Vagina (tissue), 2 donors: Measurements from ENCODE around the gene GRID2IP. TPM values are rescaled to one million over a fixed set of nuclear protein-coding genes. Genes with fewer than 3 reads are reported as not detected.
A peak's percentile ranks its signal among the peaks of the same experiment; 100 is the strongest.
"Not testable (repeated sequence)": the region's sequence is repeated elsewhere in the genome, so short reads cannot be mapped to it uniquely, and the experiment has no call there.

Experiments used
- DNase-seq, 2 donors: peaks; one replicate each; pipeline ENCODE4 v3.0.0-alpha.2; 2017; ENCODE audit errors: extremely low spot score in 2 of 2
- H3K27ac ChIP-seq: fragments of 200-600 bp; sonication (generic); one replicate; pipeline ENCODE4 v1.5.1; 2019
- H3K27me3 ChIP-seq: fragments of 200-600 bp; sonication (generic); one replicate; pipeline ENCODE4 v1.5.1; 2019
- H3K36me3 ChIP-seq, 2 donors: fragments of 200-600 bp; sonication (generic); one replicate each; pipeline ENCODE4 v1.5.1; 2017 to 2019
- H3K4me1 ChIP-seq: fragments of 200-600 bp; sonication (generic); one replicate; pipeline ENCODE4 v1.5.1; 2019
- H3K4me3 ChIP-seq, 2 donors: fragments of 200-600 bp; sonication (generic); 1 replicate in 1 of 2; 2 replicates in 1 of 2; pipeline ENCODE4 v1.5.1; 2016 to 2019
- H3K9me3 ChIP-seq: fragments of 200-600 bp; sonication (generic); one replicate; pipeline ENCODE4 v1.5.1; 2019
- CTCF ChIP-seq, 3 experiments: fragments of 450-650 bp in 2 of 3; fragments of 200-600 bp in 1 of 3; sonication (generic) in 1 of 3; IDR thresholded peaks; one replicate each; pipeline ENCODE4 v1.5.1; 2017 to 2019; ENCODE audit warnings: antibody characterized with exemption in 3 of 3, mild to moderate bottlenecking in 2 of 3, moderate library complexity in 2 of 3
- POLR2A ChIP-seq, 2 donors: fragments of 450-650 bp; IDR thresholded peaks; one replicate each; pipeline ENCODE4 v1.6.1; 2017; ENCODE audit warnings: antibody characterized with exemption in 2 of 2, mild to moderate bottlenecking in 2 of 2, moderate library complexity in 2 of 2
- POLR2AphosphoS5 ChIP-seq, 2 donors: sonication (generic); formaldehyde crosslinking; IDR thresholded peaks; one replicate each; pipeline ENCODE4 v1.9.0; 2017; ENCODE audit warnings: antibody characterized with exemption in 2 of 2, mild to moderate bottlenecking in 2 of 2, low read depth in 1 of 2; ENCODE audit not compliant: insufficient read depth in 1 of 2
- intact Hi-C: fragments of 100-400 bp; cut with DNase I; formaldehyde crosslinking; loops from one replicate; pipeline ENCODE4 v1.15.1; 2023
- total RNA-seq: library from RNA; depleted of rRNA; stranded (reverse); fragments of >200 nt; gene quantifications from one replicate; pipeline ENCODE4 v1.2.3, GENCODE V29; 2016

GRID2IP gene
- total RNA-seq, 1 donor from 2014 or later: not detected

- H3K36me3 ChIP-seq: peaks cover 0 to 48% of the 10 kb centered on the region in 2 donors
- TF ChIP-seq CTCF (IDR thresholded peaks at IDR 0.05) (no peak), POLR2AphosphoS5 (IDR thresholded peaks at IDR 0.05; ENCODE audit: insufficient read depth in 1 of 2, low read depth in 1 of 2) (no peak), POLR2A (IDR thresholded peaks at IDR 0.05) (no peak)
- no peaks in the 10 kb centered on the region for H3K27me3 ChIP-seq
- DNase-seq: no peak
- intact Hi-C loops: no loop called here
- no peaks in the 10 kb centered on the region for H3K9me3 ChIP-seq
- no peak overlapping the region for H3K27ac ChIP-seq
- peak overlapping the region; percentile 70 to 74 for H3K4me3 ChIP-seq
- H3K4me1 ChIP-seq: peaks cover 23% of the 10 kb centered on the region
Measured at GRCh38 chr7:6589151-6589828, 38.0 kb upstream of the GRID2IP start.

DNA sequence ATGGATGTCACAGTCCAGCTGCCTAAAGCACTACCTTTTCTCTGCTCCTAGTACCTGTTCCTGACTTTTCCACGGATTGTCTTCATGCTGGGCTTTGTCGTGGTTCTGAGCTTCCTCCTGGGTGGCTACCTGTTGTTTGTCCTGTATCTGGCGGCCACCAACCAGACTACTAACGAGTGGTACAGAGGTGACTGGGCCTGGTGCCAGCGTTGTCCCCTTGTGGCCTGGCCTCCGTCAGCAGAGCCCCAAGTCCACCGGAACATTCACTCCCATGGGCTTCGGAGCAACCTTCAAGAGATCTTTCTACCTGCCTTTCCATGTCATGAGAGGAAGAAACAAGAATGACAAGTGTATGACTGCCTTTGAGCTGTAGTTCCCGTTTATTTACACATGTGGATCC lies 37.3 kb upstream of the GRID2IP start:
- H3K9me3 ChIP-seq: no peaks in the 10 kb centered on the region
- DNase-seq: no peak
- H3K4me1 ChIP-seq: peaks cover 23% of the 10 kb centered on the region
- no peak overlapping the region for H3K4me3 ChIP-seq
- H3K36me3 ChIP-seq: peaks cover 0 to 48% of the 10 kb centered on the region in 2 donors
- TF ChIP-seq CTCF (IDR thresholded peaks at IDR 0.05): no peak
- no peak for TF ChIP-seq POLR2AphosphoS5 (IDR thresholded peaks at IDR 0.05; ENCODE audit: insufficient read depth in 1 of 2, low read depth in 1 of 2)
- TF ChIP-seq POLR2A (IDR thresholded peaks at IDR 0.05): no peak
- no peaks in the 10 kb centered on the region for H3K27me3 ChIP-seq
- intact Hi-C loops: no loop called here
- H3K27ac ChIP-seq: no peak overlapping the region

DNA sequence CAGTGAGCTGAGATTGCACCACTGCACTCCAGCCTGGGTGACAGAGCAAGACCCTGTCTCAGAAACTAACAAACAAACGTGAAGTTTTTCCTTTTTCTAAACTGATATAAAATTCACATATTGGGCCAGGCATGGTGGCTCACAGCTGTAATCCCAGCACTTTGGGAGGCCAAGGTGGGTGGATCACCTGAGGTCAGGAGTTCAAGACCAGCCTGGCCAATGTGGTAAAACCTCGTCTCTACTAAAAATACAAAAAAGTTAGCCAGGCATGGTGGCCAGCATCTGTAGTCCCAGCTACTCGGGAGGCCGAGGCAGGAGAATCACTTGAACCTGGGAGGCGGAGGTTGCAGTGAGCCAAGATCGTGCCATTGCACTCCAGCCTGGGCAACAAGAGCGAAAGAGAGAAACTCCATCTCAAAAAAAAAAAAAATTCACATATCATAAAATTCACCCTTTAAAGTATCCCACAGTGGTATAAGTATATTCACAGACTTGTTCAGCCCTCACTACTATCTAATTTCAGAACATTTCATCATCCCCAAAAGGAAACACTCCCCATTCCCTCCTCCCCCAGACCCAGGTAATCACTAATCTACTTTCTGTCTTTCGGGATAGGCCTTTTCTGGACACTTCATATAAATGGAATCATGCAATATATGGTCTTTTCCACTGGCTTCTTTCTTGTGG lies 34.6 kb upstream of the GRID2IP start:
- DNase-seq, H3K9me3 ChIP-seq, H3K4me3 ChIP-seq, H3K27me3 ChIP-seq, H3K27ac ChIP-seq, intact Hi-C loops: not testable (repeated sequence)
- H3K4me1 ChIP-seq: peaks cover 10% of the 10 kb centered on the region
- H3K36me3 ChIP-seq: peaks cover 0 to 51% of the 10 kb centered on the region in 2 donors

DNA sequence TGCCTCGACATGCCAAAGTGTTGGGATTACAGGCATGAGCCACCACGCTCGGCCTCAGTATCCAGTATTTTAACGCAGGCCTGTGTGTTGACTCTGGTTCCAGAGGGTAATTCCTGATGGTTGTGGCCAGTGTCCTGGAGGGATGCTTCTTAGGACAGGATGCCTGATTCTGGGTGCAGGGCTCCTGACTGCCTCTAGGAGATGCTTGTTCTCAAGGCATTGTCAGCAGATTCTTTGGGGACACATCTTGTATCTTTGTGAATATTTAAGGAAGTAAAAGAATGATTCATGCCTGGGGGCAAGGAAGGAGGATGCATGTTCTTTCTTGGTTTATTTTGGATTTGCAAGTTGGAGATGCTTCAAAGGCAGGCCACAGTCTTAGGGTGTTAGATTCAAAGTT lies 28.2 kb upstream of the GRID2IP start:
- no peak for TF ChIP-seq CTCF (IDR thresholded peaks at IDR 0.05)
- no peak for TF ChIP-seq POLR2AphosphoS5 (IDR thresholded peaks at IDR 0.05; ENCODE audit: insufficient read depth in 1 of 2, low read depth in 1 of 2)
- no peak for TF ChIP-seq POLR2A (IDR thresholded peaks at IDR 0.05)
- intact Hi-C loops: no loop called here
- no peaks in the 10 kb centered on the region for H3K27me3 ChIP-seq
- no peak overlapping the region for H3K27ac ChIP-seq
- peaks cover 0 to 39% of the 10 kb centered on the region in 2 donors for H3K36me3 ChIP-seq
- no peak overlapping the region for H3K4me3 ChIP-seq
- DNase-seq: no peak
- H3K4me1 ChIP-seq: peaks cover 8% of the 10 kb centered on the region
- no peaks in the 10 kb centered on the region for H3K9me3 ChIP-seq

GRCh38 chr7:6578114-6579084 lies 27.1 kb upstream of the GRID2IP start:
- Histone ChIP-seq H3K27ac (peak overlapping the region; percentile 85), H3K9me3 (no peaks in the 10 kb centered on the region), H3K4me3 (peak overlapping the region; percentile 51 to 63), H3K36me3 (peaks cover 0 to 28% of the 10 kb centered on the region in 2 donors), H3K27me3 (no peaks in the 10 kb centered on the region), H3K4me1 (peaks cover 8% of the 10 kb centered on the region)
- no peak for TF ChIP-seq POLR2AphosphoS5 (IDR thresholded peaks at IDR 0.05; ENCODE audit: insufficient read depth in 1 of 2, low read depth in 1 of 2)
- TF ChIP-seq POLR2A (IDR thresholded peaks at IDR 0.05): no peak
- TF ChIP-seq CTCF (IDR thresholded peaks at IDR 0.05): no peak
- intact Hi-C loops: no loop called here
- no peak for DNase-seq
